ENCODE measurements around the gene TMEM106C.

TMEM106C gene

DNA sequence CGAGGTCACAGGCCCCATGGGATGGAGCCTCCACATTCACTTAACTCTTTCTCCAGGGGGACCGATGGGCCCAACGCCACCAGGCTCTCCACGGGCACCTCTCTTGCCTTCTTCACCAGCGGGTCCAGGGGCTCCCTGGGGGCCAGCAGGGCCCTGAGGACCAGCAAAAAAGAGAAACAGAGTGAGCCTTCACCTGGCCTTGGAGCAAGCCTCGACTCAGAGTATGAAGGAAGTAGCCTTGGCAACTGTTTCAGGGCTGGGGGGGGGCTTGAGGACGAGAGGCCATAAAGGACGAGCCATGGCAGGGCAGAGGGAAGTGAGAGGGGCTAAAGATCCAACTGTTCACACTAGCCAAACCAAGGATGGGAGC lies 22.9 kb downstream of the TMEM106C start:
- no peak for TF ChIP-seq SNAI2 (CRISPR knock-in tag; IDR thresholded peaks at IDR 0.05)
- TF ChIP-seq CSDC2 (CRISPR knock-in tag; IDR thresholded peaks at IDR 0.05), result no peak
- TF ChIP-seq, protein P1, sequence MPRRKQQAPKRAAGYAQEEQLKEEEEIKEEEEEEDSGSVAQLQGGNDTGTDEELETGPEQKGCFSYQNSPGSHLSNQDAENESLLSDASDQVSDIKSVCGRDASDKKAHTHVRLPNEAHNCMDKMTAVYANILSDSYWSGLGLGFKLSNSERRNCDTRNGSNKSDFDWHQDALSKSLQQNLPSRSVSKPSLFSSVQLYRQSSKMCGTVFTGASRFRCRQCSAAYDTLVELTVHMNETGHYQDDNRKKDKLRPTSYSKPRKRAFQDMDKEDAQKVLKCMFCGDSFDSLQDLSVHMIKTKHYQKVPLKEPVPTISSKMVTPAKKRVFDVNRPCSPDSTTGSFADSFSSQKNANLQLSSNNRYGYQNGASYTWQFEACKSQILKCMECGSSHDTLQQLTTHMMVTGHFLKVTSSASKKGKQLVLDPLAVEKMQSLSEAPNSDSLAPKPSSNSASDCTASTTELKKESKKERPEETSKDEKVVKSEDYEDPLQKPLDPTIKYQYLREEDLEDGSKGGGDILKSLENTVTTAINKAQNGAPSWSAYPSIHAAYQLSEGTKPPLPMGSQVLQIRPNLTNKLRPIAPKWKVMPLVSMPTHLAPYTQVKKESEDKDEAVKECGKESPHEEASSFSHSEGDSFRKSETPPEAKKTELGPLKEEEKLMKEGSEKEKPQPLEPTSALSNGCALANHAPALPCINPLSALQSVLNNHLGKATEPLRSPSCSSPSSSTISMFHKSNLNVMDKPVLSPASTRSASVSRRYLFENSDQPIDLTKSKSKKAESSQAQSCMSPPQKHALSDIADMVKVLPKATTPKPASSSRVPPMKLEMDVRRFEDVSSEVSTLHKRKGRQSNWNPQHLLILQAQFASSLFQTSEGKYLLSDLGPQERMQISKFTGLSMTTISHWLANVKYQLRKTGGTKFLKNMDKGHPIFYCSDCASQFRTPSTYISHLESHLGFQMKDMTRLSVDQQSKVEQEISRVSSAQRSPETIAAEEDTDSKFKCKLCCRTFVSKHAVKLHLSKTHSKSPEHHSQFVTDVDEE (CRISPR knock-in tag; IDR thresholded peaks at IDR 0.05), result no peak
- TF ChIP-seq CREB5 (CRISPR knock-in tag; IDR thresholded peaks at IDR 0.05; ENCODE audit: low read depth), result no peak
- TF ChIP-seq ZFP30 (CRISPR knock-in tag; IDR thresholded peaks at IDR 0.05), result no peak
- no peak for TF ChIP-seq ARNTL (CRISPR knock-in tag; IDR thresholded peaks at IDR 0.05; ENCODE audit: borderline replicate concordance, low read depth)
- TF ChIP-seq ZC3H10 (CRISPR knock-in tag; IDR thresholded peaks at IDR 0.05), result no peak
- TF ChIP-seq, protein P2, sequence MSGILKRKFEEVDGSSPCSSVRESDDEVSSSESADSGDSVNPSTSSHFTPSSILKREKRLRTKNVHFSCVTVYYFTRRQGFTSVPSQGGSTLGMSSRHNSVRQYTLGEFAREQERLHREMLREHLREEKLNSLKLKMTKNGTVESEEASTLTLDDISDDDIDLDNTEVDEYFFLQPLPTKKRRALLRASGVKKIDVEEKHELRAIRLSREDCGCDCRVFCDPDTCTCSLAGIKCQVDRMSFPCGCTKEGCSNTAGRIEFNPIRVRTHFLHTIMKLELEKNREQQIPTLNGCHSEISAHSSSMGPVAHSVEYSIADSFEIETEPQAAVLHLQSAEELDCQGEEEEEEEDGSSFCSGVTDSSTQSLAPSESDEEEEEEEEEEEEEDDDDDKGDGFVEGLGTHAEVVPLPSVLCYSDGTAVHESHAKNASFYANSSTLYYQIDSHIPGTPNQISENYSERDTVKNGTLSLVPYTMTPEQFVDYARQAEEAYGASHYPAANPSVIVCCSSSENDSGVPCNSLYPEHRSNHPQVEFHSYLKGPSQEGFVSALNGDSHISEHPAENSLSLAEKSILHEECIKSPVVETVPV (CRISPR knock-in tag; IDR thresholded peaks at IDR 0.05), result no peak
- TF ChIP-seq ZNF70 (CRISPR knock-in tag; IDR thresholded peaks at IDR 0.05), result no peak
- no peak for TF ChIP-seq GLIS3 (CRISPR knock-in tag; IDR thresholded peaks at IDR 0.05)
- no peak for TF ChIP-seq ISL1 (CRISPR knock-in tag; IDR thresholded peaks at IDR 0.05)
- no peak for TF ChIP-seq ZFP3 (CRISPR knock-in tag; IDR thresholded peaks at IDR 0.05)
- TF ChIP-seq, protein P3, sequence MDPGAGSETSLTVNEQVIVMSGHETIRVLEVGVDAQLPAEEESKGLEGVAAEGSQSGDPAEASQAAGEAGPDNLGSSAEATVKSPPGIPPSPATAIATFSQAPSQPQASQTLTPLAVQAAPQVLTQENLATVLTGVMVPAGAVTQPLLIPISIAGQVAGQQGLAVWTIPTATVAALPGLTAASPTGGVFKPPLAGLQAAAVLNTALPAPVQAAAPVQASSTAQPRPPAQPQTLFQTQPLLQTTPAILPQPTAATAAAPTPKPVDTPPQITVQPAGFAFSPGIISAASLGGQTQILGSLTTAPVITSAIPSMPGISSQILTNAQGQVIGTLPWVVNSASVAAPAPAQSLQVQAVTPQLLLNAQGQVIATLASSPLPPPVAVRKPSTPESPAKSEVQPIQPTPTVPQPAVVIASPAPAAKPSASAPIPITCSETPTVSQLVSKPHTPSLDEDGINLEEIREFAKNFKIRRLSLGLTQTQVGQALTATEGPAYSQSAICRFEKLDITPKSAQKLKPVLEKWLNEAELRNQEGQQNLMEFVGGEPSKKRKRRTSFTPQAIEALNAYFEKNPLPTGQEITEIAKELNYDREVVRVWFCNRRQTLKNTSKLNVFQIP (CRISPR knock-in tag; IDR thresholded peaks at IDR 0.05; ENCODE audit: borderline replicate concordance, low read depth), result no peak
- no peak for TF ChIP-seq PPARA (CRISPR knock-in tag; IDR thresholded peaks at IDR 0.05; ENCODE audit: borderline replicate concordance)
- TF ChIP-seq RARB (CRISPR knock-in tag; IDR thresholded peaks at IDR 0.05), result no peak

GRCh38 chr12:47986832-47987231 lies 23.4 kb downstream of the TMEM106C start:
- no peak for ATAC-seq
- TF ChIP-seq SNAI2 (CRISPR knock-in tag; IDR thresholded peaks at IDR 0.05) (no peak), ZNF70 (CRISPR knock-in tag; IDR thresholded peaks at IDR 0.05) (no peak), ARNTL (CRISPR knock-in tag; IDR thresholded peaks at IDR 0.05; ENCODE audit: borderline replicate concordance, low read depth) (no peak)

More for the DNA sequence above, 22.9 kb downstream of the TMEM106C start:
- no peak for ATAC-seq

DNA sequence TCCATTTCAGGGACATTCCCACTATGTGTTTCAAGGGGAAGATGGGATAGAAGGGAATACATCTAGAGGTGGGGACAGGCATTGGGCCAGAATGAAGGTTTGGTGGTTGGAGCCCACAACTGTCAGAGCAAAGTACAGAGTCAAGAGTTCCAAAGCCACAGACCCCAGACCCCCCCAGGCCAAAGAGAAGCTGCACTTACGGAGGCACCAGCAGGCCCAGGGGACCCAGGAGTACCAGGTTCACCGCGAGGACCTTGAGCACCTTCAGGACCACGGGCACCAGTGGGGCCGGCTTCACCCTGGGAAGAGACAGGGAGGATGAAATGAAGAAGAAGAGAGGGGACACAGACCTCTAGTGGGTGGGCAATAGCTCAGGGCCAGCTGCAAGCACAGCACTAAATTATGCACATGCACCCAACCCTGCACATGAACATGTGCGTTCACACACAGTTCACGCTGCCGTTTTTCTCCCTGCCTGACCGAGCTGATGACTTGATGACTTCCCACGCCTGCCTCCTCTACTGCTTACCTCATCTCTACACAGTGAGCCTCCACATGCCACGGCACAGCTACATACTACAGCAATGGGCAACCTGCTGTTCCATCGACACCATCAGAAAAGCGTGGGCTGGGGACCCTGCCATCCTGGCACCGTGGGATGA lies 24.1 kb downstream of the TMEM106C start:
- ATAC-seq, result no peak; the same call in 2 of the 3 replicates
- TF ChIP-seq, protein P3 (CRISPR knock-in tag; IDR thresholded peaks at IDR 0.05; ENCODE audit: borderline replicate concordance, low read depth), result no peak
- TF ChIP-seq ZNF8 (CRISPR knock-in tag; IDR thresholded peaks at IDR 0.05), result no peak
- no peak for TF ChIP-seq ZC3H10 (CRISPR knock-in tag; IDR thresholded peaks at IDR 0.05)
- no peak for TF ChIP-seq GLIS3 (CRISPR knock-in tag; IDR thresholded peaks at IDR 0.05)
- no peak for TF ChIP-seq ZFP30 (CRISPR knock-in tag; IDR thresholded peaks at IDR 0.05)
- TF ChIP-seq, protein P2 (CRISPR knock-in tag; IDR thresholded peaks at IDR 0.05), result no peak
- TF ChIP-seq ISL1 (CRISPR knock-in tag; IDR thresholded peaks at IDR 0.05), result no peak
- TF ChIP-seq TCF4 (CRISPR knock-in tag; IDR thresholded peaks at IDR 0.05; ENCODE audit: borderline replicate concordance), result no peak
- no peak for TF ChIP-seq ARNTL (CRISPR knock-in tag; IDR thresholded peaks at IDR 0.05; ENCODE audit: borderline replicate concordance, low read depth)
- TF ChIP-seq, protein P1 (CRISPR knock-in tag; IDR thresholded peaks at IDR 0.05), result no peak
- TF ChIP-seq OSR1 (CRISPR knock-in tag; IDR thresholded peaks at IDR 0.05), result no peak
- TF ChIP-seq ZNF70 (CRISPR knock-in tag; IDR thresholded peaks at IDR 0.05), result no peak
- TF ChIP-seq CSDC2 (CRISPR knock-in tag; IDR thresholded peaks at IDR 0.05), result no peak
- TF ChIP-seq RARB (CRISPR knock-in tag; IDR thresholded peaks at IDR 0.05), result no peak
- TF ChIP-seq PPARA (CRISPR knock-in tag; IDR thresholded peaks at IDR 0.05; ENCODE audit: borderline replicate concordance), result no peak
- no peak for TF ChIP-seq SNAI2 (CRISPR knock-in tag; IDR thresholded peaks at IDR 0.05)
